ENCODE data around the gene VCX3A.
"Not testable (repeated sequence)": the region's sequence is repeated elsewhere in the genome, so short reads cannot be mapped to it uniquely, and the experiment has no call there.

Gene VCX3A

DNA sequence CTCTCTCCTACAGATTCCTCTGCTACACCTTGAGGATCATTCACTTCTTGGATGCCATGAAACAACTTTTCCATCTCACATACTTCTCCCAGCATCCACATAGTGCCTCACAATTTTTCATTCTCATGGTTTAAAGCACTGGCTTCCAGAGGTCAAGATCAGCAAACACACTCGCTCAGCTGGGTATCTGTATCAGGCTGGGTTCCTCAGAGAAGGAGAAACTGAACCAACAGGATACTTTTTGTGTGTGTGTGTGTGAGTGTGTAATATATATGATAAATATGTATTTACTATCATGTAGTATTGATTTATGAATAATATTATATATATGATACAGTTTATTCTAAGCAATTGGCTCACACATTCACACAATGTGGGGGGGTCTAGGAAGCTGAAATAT, at the start of gene VCX3A:
TSS of gene VCX3A (minus strand) at position 101 of the 400 bp plus-strand sequence. CDS start 621 bp downstream, outside the sequence.
- in situ Hi-C loops (cut with MboI; ENCODE audit: low sequenced_read_pairs), result not testable (repeated sequence)

DNA sequence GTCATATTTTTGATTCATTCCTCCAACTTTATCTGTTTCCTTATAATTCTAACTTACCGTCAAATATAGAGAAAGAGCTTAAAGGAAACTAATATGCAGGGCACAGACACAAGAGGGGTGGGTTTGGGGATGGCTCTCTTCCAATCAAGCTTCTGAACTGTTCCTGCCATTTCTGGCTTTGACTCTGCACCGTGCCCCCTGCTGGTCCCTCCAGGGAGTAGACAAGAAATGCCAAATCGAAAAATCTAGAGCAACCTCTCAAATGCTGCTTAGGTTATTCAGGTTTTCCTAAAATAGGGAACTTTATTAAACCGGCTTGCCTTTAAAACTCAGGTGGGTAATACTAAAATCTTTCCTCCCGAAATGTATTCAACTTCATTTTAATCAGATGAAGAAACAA, 39.8 kb upstream of the VCX3A start:
- in situ Hi-C loops (cut with MboI; ENCODE audit: low sequenced_read_pairs), result no loop called here

GRCh38 chrX:6568031-6568430, 33.1 kb upstream of the VCX3A start:
- in situ Hi-C loops (cut with MboI; ENCODE audit: low sequenced_read_pairs), result no loop called here

GRCh38 chrX:6558979-6559378, 24.1 kb upstream of the VCX3A start:
- in situ Hi-C loops (cut with MboI; ENCODE audit: low sequenced_read_pairs), result no loop called here

DNA sequence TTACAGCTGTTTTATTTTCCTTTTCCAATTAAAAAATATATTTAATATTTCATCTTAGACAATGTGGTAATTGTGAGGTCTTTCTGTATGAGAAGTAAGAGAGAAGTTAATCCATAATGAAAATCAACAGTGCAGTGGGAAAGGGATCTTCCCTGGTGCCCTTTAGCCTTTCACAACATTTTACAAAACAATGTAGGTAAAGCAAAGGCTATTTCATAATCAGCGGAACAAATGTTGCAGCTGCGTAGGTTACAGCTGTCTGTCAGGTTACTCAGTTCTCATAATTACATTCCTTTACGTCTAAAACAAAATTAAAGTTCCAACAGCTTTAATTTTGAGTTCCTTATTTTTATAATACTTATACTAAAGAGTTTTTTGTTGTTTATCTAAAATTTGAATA, 22.8 kb upstream of the VCX3A start:
- in situ Hi-C loops (cut with MboI; ENCODE audit: low sequenced_read_pairs), result no loop called here

- in situ Hi-C loops (cut with MboI; ENCODE audit: low sequenced_read_pairs), result no loop called here
Observed at GRCh38 chrX:6550999-6551398, 16.1 kb upstream of the VCX3A start.

- in situ Hi-C loops (cut with MboI; ENCODE audit: low sequenced_read_pairs), result no loop called here
Observed at GRCh38 chrX:6545712-6546111, 10.8 kb upstream of the VCX3A start.

DNA sequence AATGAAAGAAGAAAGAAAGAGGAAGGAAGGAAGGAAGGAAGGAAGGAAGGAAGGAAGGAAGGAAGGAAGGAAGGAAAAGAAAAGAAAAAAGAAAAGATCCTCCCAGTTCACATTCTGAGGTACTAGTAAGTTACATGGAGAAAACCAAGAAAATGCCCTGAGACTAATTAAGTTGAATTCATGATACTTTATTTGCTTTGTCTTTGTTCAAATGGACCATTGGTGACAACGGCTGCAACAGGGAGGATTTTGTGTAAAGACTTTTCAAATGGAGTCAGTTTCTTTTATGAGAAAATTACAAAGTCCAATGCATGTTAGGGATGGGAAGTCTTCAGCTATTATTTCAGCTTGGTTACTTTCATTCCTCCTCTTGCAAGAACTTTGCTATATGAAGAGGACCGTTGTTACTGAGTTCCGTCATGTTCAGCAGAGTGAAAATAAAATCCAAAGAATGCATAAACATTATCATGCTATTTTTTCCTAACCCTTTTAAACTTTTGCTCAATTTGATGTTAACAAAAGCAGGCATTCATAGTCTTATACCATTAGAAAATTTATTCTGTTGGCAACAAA, 8.3 kb downstream of the VCX3A start:
- in situ Hi-C loops (cut with MboI; ENCODE audit: low sequenced_read_pairs), result no loop called here

DNA sequence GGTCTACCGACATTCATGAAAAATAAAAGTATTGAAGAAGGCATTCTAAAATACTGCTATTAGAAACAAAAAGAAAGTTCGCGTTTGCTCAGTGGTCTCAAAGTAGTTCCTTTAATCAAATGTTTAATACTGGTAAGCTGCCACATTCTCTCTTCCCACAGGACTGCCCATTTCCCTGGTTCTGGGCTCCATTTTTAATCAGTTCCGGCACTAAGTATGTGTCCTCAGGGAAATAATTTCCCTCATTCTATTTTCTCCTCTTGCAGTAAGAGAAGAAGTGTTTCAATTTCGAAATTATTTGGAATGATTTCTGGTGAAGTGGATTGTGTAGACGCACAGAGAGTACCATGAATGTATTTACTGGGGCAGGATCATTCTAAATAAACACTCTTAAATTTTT, 17.5 kb downstream of the VCX3A start:
- in situ Hi-C loops (cut with MboI; ENCODE audit: low sequenced_read_pairs), result no loop called here

GRCh38 chrX:6506444-6506843, 28.5 kb downstream of the VCX3A start:
- in situ Hi-C loops (cut with MboI; ENCODE audit: low sequenced_read_pairs), result no loop called here

- in situ Hi-C loops (cut with MboI; ENCODE audit: low sequenced_read_pairs), result no loop called here
Observed at GRCh38 chrX:6505960-6506359, 29.0 kb downstream of the VCX3A start.

GRCh38 chrX:6500719-6501118, 34.2 kb downstream of the VCX3A start:
- in situ Hi-C loops (cut with MboI; ENCODE audit: low sequenced_read_pairs), result no loop called here

GRCh38 chrX:6498324-6498723, 36.6 kb downstream of the VCX3A start:
- in situ Hi-C loops (cut with MboI; ENCODE audit: low sequenced_read_pairs), result no loop called here
